ENCODE results near the gene PLIN5.

- no peak for TF ChIP-seq ZSCAN29 (IDR thresholded peaks at IDR 0.05)
- no peak for TF ChIP-seq HDAC6 (IDR thresholded peaks at IDR 0.05; ENCODE audit: unreplicated experiment)
Observed at GRCh38 chr19:4557971-4558941, 23.2 kb upstream of the PLIN5 start.
